ENCODE measurements around the gene KDM4B.
"Not testable (repeated sequence)": the region's sequence is repeated elsewhere in the genome, so short reads cannot be mapped to it uniquely, and the experiment has no call there.

KDM4B gene

GRCh38 chr19:5193192-5193591 lies 224.3 kb downstream of the KDM4B start:
- peak in 21 of 56 donors; percentile 5 to 54 (median 21) for DNase-seq

- no peak for DNase-seq
These were observed 225.7 kb downstream of the KDM4B start for GRCh38 chr19:5194641-5195040.

- DNase-seq: not testable (repeated sequence)
These were observed 226.7 kb downstream of the KDM4B start for GRCh38 chr19:5195587-5195986.

- DNase-seq: no peak
These were observed 227.9 kb downstream of the KDM4B start for GRCh38 chr19:5196832-5197231.

- DNase-seq: no peak
These were observed 231.9 kb downstream of the KDM4B start for GRCh38 chr19:5200844-5201243.

GRCh38 chr19:5202553-5202952 lies 233.6 kb downstream of the KDM4B start:
- no peak for DNase-seq

Measured in amygdala (tissue), 56 donors.